HUES64 (cell line): ENCODE results near the gene MIA2.

Source experiments
- H3K27ac ChIP-seq: 2 replicates; pipeline ENCODE4 v1.7.0; 2013; ENCODE audit warnings: low read depth, low read length, inconsistent platforms
- H3K27me3 ChIP-seq: 2 replicates; pipeline ENCODE4 v1.6.1; 2013; ENCODE audit warnings: mild to moderate bottlenecking, low read length; ENCODE audit not compliant: insufficient read depth
- H3K36me3 ChIP-seq: 2 replicates; pipeline ENCODE4 v1.6.1; 2013; ENCODE audit warnings: mild to moderate bottlenecking, low read length; ENCODE audit not compliant: insufficient read depth
- H3K4me1 ChIP-seq: 2 replicates; pipeline ENCODE4 v1.6.1; 2013; ENCODE audit warnings: mild to moderate bottlenecking, low read length, moderate library complexity; ENCODE audit not compliant: insufficient read depth
- H3K4me3 ChIP-seq: 2 replicates; pipeline ENCODE4 v1.5.1; 2013; ENCODE audit warnings: mild to moderate bottlenecking, low read length, moderate library complexity
- H3K9ac ChIP-seq: 2 replicates; pipeline ENCODE4 v1.6.1; 2013; ENCODE audit warnings: mild to moderate bottlenecking, low read depth, low read length
- H3K9me3 ChIP-seq: 2 replicates; pipeline ENCODE4 v1.6.1; 2013; ENCODE audit warnings: low read depth, low read length; ENCODE audit not compliant: insufficient read depth
- WGBS: fragments of 150-250, 120-280 bp; methylation state at CpG from one replicate; pipeline ENCODE4 v1.1.7; 2013; ENCODE audit warnings: missing lambda C conversion rate; 5-methylcytosine and 5-hydroxymethylcytosine counted together

The MIA2 gene

DNA sequence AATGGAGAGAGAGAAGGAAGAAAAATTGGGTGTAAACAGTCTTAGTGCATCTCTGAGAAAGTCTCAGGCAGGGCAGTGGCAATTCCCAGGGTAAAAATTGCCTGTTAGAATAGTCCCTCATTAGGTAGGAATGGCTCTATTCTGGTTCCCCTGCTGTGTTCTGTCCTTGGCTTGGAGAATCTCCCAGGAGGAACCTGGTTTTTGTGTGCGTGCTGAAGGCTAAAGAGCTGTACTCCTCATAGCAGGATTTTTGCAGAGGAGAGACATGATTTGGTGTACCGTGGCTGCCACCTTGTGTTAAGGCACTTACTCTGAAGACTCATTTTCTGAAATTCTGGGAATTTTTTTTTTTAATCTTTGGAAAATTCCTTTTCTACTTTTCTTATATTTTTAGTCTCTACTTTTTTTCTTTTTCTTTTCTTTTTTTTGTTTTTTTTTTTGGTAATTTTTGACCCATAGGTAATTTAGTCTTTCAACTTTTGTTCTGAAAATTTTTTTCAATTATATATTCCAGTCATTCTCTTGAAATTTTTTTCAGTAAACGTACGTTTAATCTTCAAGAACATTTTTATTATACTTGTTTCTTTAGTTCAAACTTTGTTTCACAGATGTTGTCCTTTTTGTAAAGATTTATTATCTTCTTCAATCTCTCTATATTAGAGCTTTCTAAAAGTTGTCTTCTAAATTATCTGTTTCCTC, 134.7 kb downstream of the MIA2 start:
- Histone ChIP-seq H3K4me3 (no peak overlapping the region), H3K27me3 (no peaks in the 10 kb centered on the region), H3K9me3 (no peaks in the 10 kb centered on the region), H3K36me3 (no peaks in the 10 kb centered on the region), H3K27ac (no peak overlapping the region), H3K9ac (0 out of 2 replicates have a peak overlapping the region, but pooled peaks have one; percentile 11), H3K4me1 (peaks cover 28% of the 10 kb centered on the region)
- 3% methylated on average over 2 of the region's 4 CpGs for WGBS

DNA sequence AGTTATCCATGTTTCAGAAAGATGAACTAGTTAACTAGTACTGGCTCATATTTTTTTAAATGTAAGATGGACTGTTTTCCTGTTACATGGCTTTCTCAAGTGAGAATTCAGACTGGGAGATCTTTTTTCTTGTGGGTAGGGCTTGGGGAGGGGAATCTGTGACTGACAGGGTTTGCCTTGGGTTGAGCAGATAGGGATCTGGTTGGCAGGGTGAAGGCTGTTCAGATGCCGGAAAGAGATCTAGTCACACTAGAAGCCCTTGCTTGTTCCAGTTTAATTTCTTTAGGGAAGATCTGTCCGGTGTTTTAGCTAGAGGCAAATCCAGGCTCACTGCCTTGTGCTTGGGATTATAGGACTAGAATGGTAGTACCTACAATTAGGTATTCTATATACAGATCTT, 135.3 kb downstream of the MIA2 start:
- WGBS = 87% methylated on average over 2 of the region's 2 CpGs
- H3K4me3 ChIP-seq = no peak overlapping the region
- H3K4me1 ChIP-seq = peaks cover 28% of the 10 kb centered on the region
- no peak overlapping the region for H3K27ac ChIP-seq
- H3K9ac ChIP-seq = no peak overlapping the region
- H3K27me3 ChIP-seq = no peaks in the 10 kb centered on the region
- no peaks in the 10 kb centered on the region for H3K9me3 ChIP-seq
- no peaks in the 10 kb centered on the region for H3K36me3 ChIP-seq

DNA sequence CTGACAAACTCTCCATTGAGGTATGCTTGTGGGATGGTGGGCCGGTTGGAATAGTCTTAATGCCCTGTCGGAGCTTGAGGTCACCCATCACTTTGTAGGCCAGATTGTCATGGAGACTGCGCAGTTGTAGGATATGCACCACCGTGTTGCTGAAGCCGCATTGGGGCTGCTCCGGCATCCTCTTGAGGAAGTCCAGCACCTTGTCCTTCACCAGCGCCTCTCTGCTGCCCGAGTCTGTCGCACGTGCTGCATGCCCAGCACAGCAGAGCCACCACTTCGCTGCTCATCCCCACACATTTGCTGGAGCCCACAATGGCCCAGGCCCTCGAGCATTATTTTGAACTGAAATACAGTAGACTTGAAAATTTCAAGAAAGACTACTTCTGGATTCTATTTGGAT, 136.7 kb downstream of the MIA2 start:
- no peak overlapping the region for H3K9ac ChIP-seq
- no peaks in the 10 kb centered on the region for H3K36me3 ChIP-seq
- H3K27ac ChIP-seq = no peak overlapping the region
- WGBS = 94% methylated on average over 12 of the region's 12 CpGs
- H3K4me1 ChIP-seq = peaks cover 28% of the 10 kb centered on the region
- no peaks in the 10 kb centered on the region for H3K9me3 ChIP-seq
- H3K27me3 ChIP-seq = no peaks in the 10 kb centered on the region
- no peak overlapping the region for H3K4me3 ChIP-seq

DNA sequence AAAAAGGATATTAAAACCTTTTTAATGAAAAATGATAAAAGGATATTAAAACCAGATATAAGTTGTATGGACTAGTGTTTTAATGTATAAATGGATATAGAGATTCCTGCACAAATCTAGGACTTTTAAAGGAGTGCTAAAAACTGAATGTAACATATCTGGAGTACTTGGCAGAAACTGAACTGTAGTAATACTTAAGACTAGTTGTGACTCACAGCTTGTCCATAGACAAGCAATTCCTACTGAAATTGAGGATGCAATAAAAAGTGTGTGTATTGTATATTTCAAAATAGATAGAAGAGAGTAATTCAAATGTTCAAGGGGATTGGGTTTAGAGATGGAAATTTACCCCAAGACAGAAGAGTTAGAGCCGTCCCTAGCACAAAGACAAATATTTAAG, 138.9 kb downstream of the MIA2 start:
- Histone ChIP-seq H3K36me3 (no peaks in the 10 kb centered on the region), H3K9ac (no peak overlapping the region), H3K4me1 (peaks cover 30% of the 10 kb centered on the region), H3K4me3 (no peak overlapping the region), H3K27me3 (no peaks in the 10 kb centered on the region), H3K9me3 (no peaks in the 10 kb centered on the region), H3K27ac (no peak overlapping the region)
- WGBS = 69% methylated on average over 1 of the region's 1 CpG

DNA sequence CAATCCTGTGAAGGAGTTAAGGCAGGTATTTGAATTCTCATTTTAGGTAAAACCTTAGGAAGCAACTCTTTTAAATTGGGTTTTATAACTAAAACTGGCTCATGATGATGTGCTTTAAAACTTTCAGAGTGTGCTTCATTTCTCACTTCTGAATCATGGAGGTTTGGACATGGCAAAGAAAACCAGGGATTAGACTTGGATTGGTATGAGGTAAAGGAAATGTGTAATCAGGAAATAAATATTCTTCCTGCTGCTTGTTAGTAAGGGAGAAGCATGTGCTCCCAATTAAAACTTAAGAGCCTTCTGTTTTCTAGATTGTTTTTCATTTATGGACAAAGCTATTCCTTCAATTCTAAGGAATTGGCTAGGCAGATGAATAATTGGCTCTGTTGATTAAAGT, 141.1 kb downstream of the MIA2 start:
- Histone ChIP-seq H3K9ac (no peak overlapping the region), H3K27me3 (no peaks in the 10 kb centered on the region), H3K36me3 (no peaks in the 10 kb centered on the region), H3K4me3 (no peak overlapping the region), H3K27ac (no peak overlapping the region), H3K4me1 (peaks cover 10% of the 10 kb centered on the region), H3K9me3 (no peaks in the 10 kb centered on the region)

DNA sequence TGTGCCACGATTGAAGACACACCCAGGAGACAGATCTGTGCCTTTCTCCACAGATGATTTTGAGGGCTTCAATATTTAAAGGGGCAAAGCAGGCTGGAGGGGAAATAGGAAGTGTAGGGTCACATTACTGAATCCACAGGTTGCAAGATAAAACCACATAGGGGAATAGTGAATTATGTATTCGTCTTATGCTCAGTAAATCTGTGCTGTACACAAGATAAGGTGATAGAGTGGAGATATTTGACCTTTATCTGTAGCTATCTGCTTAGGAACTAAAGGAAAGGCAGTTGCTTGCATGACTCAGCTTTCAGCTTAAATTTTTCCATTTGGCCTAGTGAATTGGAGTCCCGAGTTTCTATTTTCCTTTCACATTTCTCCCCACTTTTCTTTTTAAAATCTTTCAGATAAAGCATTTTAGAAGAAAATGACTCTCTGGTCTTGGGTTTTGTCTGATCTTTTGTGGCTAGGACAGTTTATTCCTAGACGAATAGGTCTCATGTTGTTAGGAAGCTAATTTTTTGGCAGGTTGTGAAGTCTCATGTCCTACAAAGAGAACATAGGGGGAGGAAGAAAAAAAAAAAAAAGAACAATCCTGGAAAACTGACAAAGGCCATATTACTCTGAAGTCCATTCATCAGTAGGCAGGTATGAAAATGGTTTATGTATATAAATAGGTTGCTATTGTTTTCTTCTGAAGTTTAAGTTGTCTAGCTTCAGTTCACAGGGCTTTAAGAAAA, 143.1 kb downstream of the MIA2 start:
- no peaks in the 10 kb centered on the region for H3K36me3 ChIP-seq
- no peaks in the 10 kb centered on the region for H3K27me3 ChIP-seq
- no peak overlapping the region for H3K4me3 ChIP-seq
- H3K9me3 ChIP-seq = no peaks in the 10 kb centered on the region
- WGBS = 80% methylated on average over 4 of the region's 4 CpGs
- peak overlapping the region; percentile 61; the same call in 1 of the 2 replicates for H3K9ac ChIP-seq
- H3K4me1 ChIP-seq = peaks cover 10% of the 10 kb centered on the region
- H3K27ac ChIP-seq = peak overlapping the region; percentile 47; the same call in 1 of the 2 replicates

DNA sequence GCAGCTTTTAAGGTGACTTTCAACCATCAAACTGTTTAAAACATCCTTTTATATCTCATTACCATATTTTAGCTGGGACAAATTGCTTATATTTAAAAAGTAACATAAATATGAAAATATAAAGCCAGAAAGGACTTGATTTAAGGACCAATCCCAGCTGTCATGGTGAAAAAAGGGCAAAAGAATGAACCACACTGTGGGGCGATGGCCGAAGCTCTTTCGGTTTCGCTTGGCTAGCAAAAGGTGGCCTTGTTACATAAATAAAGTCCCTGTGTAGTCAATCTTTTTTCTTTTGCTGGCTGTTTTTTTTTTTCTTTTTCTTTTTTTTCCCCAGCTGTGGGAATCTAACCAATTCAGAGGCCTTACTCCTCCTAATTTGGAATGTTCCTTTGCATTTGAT, 147.7 kb downstream of the MIA2 start:
- Histone ChIP-seq H3K9me3 (no peaks in the 10 kb centered on the region), H3K27me3 (no peaks in the 10 kb centered on the region), H3K4me1 (peaks cover 9% of the 10 kb centered on the region), H3K36me3 (no peaks in the 10 kb centered on the region), H3K9ac (no peak overlapping the region), H3K27ac (no peak overlapping the region), H3K4me3 (no peak overlapping the region)
- WGBS = 96% methylated on average over 4 of the region's 4 CpGs

DNA sequence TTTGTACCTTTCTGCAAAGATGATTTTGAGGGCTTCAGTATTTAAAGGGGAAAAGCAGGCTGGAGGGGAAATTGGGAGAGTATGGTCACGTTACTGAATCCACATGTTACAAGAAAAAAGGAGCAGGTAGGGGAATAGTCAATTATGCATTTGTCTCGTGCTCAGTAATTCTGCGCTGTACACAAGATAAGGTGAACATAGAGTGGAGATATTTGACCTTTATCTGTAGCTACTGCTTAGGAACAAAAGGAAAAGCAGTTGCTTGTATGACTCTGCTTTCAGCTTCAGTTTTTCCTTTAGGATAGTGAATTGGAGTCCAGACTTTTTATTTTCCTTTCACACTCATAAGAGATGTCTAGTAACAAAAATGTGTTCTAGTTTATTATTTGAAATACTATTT, 148.7 kb downstream of the MIA2 start:
- H3K27ac ChIP-seq = no peak overlapping the region
- no peak overlapping the region for H3K4me3 ChIP-seq
- no peaks in the 10 kb centered on the region for H3K9me3 ChIP-seq
- 93% methylated on average over 3 of the region's 3 CpGs for WGBS
- H3K36me3 ChIP-seq = no peaks in the 10 kb centered on the region
- no peak overlapping the region for H3K9ac ChIP-seq
- H3K27me3 ChIP-seq = no peaks in the 10 kb centered on the region
- H3K4me1 ChIP-seq = no peaks in the 10 kb centered on the region; the same call in 1 of the 2 replicates

DNA sequence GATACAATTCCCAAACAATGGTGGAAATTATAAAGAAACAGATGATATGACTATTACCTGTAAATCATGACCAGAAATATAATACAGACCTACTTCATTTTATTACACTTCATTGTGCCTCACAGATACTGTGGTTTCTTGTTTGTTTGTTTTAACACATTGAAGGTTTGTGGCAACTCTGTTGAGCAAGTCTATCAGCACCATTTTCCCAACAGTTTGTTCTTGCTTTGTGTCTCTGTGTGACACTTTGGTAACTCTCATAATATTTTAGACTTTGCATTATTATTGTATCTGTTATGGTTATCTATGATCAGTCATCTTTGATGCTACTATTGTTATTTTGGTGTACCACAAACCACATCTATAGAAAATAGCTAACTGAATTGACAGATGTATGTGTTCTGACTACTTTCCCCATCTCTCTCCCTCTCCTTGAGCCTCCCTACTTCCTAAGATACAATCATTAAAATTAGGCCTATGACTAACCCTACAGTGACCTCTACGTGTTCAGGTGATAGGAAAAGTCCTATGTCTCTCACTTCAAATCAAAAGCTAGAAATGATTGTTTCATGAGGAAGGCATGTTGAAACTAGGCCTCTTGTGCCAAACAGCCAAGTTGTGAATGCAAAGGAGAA, 149.4 kb downstream of the MIA2 start:
- WGBS = 100% methylated on average over 1 of the region's 1 CpG
- no peaks in the 10 kb centered on the region for H3K36me3 ChIP-seq
- H3K27me3 ChIP-seq = no peaks in the 10 kb centered on the region
- H3K9me3 ChIP-seq = no peaks in the 10 kb centered on the region
- no peaks in the 10 kb centered on the region for H3K4me1 ChIP-seq
- H3K4me3 ChIP-seq = no peak overlapping the region
- H3K9ac ChIP-seq = no peak overlapping the region
- H3K27ac ChIP-seq = no peak overlapping the region

DNA sequence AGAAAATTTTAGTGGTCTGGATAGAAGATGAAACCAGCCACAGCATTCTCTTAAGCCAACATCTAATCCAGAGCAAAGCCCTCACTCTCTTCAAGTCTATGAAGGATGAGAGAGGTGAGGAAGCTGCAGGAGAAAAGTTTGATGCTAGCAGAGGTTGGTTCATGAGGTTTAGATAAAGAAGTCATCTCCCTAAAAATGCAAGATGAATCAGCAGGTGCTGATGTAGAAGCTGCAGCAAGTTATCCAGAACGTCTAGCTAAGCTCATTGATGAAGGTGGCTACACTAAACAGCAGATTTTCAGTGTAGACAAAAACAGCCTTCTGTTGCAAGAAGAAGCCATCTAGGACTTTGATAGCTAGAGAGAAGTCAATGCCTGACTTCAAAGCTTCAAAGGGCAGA, 150.0 kb downstream of the MIA2 start:
- H3K36me3 ChIP-seq = no peaks in the 10 kb centered on the region
- H3K4me3 ChIP-seq = no peak overlapping the region
- H3K27me3 ChIP-seq = no peaks in the 10 kb centered on the region
- no peaks in the 10 kb centered on the region for H3K9me3 ChIP-seq
- H3K4me1 ChIP-seq = no peaks in the 10 kb centered on the region
- WGBS = 80% methylated on average over 1 of the region's 1 CpG
- no peak overlapping the region for H3K27ac ChIP-seq
- H3K9ac ChIP-seq = no peak overlapping the region

DNA sequence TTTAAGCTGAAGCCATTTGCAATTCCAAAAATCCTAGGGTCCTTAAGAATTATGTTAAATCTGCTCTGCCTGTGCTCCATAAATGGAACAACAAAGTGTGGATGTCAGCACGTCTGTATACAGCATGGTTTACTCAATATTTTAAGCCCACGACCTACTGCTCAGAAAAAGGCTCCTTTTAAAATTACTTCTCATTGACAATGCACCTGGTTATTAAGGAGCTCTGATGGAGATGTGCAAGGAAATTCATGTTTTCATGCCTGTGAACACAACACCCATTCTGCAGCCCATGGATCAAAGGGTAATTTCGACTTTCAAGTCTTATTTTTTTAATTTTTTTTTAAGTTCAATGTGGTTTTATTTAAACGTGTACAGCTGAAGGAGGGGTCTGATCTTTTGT, 150.5 kb downstream of the MIA2 start:
- H3K27ac ChIP-seq = no peak overlapping the region
- H3K4me1 ChIP-seq = no peaks in the 10 kb centered on the region
- no peaks in the 10 kb centered on the region for H3K9me3 ChIP-seq
- H3K36me3 ChIP-seq = no peaks in the 10 kb centered on the region
- no peak overlapping the region for H3K4me3 ChIP-seq
- H3K27me3 ChIP-seq = no peaks in the 10 kb centered on the region
- no peak overlapping the region for H3K9ac ChIP-seq
- 94% methylated on average over 4 of the region's 4 CpGs for WGBS
